NCI-H146 treated with DMSO at 0.1 percent for 48 hours (cell line): Measurements from ENCODE around the gene C3orf20.
A peak's percentile ranks its signal among the peaks of the same experiment; 100 is the strongest.

ENCODE experiments used
- DNase-seq: peaks from one replicate; lab custom pipeline; 2025; ENCODE audit not compliant: unreplicated experiment; lab: John Stamatoyannopoulos, UW

C3orf20 gene

DNA sequence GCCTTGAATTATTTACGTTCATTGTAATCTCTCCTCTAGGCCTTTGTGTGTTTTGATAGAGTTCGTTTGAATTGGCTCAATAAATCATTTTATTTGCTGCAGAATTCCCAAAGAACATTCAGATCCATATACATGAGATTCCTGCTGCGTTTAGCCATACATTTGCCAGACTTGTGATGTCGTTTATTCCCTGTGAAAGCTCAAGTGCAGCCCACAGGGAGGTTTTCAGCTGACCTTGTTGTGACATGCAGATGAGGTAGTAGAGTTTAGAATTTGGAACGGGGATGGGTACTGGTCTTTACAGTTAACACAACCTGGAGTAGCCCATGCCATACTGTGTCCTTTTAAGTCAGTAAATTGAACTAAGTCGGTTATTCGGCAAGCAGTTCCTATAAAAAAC is at the start of gene C3orf20:
Gene C3orf20 (plus strand): TSS at position 301 of the 400 bp plus-strand sequence. CDS start 7,573 bp downstream, outside the sequence.
- no peak for DNase-seq

DNA sequence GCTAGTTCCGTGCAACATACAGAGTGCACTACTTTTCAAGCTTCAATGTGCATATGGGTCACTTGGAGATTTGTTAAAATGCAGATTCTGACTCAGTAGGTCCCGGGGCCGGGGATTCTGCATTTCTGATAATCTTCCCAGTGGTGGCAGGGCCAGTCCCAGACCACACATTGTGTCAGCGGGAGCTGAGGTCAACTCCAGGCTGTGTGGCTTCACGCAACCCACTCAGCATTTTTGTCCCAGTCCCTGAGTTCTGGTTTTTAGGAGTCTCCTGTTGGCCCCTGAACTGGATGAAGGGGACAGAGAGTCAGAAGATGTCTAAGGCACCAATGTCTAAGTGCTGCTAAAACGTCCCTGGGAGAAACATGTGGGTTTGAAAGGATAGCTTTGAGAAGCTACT is 49.5 kb upstream of the C3orf20 start:
- no peak for DNase-seq

- no peak for DNase-seq
These were observed 47.1 kb upstream of the C3orf20 start for GRCh38 chr3:14627815-14628214.

- DNase-seq, result no peak
These were observed 46.5 kb upstream of the C3orf20 start for GRCh38 chr3:14628406-14628805.

DNA sequence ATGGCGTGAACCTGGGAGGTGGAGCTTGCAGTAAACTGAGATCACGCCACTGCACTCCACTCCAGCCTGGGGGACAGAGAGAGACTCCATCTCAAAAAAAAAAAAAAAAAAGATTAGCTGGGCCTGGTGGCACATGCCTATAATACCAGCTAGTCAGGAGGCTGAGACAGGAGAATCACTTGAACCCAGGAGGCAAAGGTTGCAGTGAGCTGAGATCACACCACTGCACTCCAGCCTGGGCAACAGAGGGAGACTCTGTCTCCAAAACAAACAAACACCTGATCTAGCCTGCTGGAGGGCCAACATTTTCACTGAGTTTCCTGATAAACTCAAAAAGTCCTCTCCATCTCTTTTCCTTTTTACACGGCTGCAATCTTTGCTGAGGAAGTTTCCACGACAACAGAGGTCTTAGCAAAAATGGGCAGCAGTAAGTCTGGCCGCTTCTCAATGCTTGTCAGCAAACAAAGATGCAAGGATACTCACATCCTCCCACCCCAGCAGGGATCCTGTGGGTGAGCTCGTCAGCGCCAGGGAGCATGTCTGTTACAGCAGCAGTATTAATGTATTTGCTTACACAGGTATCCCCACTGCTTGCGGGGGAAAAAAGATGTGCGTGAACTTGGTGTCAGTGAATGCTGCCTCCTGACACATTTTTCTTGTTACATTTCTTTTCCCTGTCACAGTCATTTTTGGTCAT is 44.4 kb upstream of the C3orf20 start:
- DNase-seq, result no peak

GRCh38 chr3:14631101-14631497 is 43.8 kb upstream of the C3orf20 start:
- no peak for DNase-seq

- no peak for DNase-seq
These were observed 43.1 kb upstream of the C3orf20 start for GRCh38 chr3:14631687-14632441.

- no peak for DNase-seq
These were observed 42.5 kb upstream of the C3orf20 start for GRCh38 chr3:14632442-14632930.

DNA sequence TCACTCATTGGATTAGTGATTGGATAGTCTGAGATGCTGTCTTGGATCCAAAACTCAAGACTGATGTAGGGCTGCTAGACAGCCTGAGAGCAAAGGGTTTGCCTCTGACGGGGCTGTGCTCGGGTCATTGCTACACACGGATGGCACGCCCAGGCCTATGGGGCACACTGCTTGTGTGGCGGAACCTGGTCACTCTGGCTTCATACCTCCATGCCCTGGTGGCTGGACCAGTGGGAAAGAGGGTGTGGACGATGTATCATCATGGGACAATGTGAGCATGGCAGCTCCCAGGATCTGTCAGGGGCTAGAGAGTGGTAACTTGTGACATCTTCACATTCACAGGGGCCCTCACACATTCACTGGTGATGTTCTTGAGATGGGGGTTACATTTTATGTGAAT is 41.5 kb upstream of the C3orf20 start:
- no peak for DNase-seq

DNA sequence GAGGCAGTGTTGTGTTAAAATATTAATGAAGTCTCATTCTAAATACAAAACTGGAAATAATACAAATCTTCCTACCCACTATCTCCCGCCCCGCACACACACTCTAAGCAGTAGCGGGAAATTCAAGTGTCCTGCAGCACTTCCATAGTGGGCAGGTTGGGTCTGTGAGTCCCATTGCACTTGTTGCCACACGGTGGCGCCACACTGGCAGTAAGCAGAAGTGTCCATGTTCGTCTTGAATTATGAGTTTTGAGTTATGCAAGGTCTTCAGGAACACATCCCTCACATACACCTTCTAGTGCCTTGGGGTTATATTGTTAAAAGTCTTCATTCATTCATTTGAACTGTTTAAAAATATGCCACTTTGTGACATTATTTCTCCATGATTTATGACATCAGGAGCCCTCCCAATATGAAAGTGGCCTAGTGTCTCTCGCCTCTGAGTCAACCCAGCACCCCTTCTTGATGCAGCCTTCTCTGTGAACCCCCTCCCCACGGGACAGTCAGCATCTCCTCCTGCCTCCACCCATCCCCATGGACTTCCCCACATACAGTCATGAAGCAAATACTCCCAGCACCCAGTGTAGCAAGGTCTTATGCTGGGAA is 41.0 kb upstream of the C3orf20 start:
- peak; percentile 15 for DNase-seq

GRCh38 chr3:14634763-14635400 is 40.1 kb upstream of the C3orf20 start:
- peak; percentile 66 for DNase-seq

DNA sequence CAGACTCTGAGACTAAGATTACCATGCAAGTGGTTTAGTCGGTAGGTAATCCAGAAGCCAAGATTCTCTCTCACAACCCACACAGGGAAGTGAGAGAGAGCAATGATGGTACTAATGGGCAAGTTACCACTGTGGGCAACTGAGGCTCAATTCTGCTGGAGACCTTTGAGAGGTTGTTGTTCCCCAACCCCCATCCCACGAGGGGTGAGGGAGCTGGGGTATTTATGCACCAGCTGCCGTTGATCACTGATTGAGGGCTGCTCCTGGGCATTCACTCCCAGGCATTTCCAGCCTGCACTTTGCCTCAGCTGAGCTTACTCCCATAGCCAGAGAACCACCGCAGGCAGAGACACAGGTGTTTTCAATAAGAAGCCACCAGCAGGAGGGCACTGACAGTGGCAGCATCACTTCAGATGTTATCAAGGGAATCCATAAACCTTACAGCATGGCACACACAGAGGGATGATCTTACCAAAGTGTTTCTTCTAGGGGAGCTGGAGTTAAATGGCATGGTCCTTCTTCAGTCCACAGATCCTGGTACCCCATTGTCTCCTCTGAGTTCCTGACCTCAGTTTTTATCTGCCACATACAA is 38.3 kb upstream of the C3orf20 start:
- no peak for DNase-seq

DNA sequence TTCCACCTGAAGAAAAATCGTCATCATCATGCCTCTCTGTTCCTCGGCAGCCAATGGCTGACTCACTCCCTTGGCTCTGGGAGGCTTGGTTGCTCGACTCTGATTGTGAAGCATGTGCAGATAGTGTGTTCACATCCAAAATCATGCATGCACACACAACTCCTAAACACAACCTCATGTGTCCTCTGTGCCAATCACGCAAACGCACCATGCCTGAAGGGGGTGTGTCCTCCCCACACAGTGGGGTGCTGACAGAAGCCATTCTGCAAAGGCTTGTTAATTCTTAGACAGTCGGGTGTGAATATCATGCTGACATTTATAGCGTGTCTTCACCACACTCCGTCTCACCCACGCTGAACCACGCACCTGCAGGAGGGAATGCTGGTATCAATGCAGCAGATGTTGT is 34.8 kb upstream of the C3orf20 start:
- no peak for DNase-seq

GRCh38 chr3:14640734-14641133 is 34.2 kb upstream of the C3orf20 start:
- no peak for DNase-seq

DNA sequence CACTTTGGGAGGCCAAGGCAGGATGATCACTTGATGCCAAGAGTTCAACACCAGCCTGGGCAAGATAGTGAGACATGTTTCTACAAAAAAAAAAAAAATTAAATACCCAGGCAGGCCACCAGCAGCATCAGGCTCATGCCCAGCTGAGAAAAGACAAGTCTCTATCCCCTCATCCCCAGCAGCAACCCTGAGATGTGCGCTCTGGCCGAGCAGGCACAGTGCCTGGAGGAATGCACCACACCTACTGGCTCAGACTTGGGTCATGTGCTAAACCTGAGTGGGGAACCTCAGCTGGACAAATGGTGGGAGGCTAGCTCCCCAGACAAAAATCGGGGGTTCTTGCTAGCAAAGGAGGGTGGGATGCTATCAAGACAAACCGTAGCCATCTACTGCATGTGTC is 33.6 kb upstream of the C3orf20 start:
- DNase-seq, result no peak

- DNase-seq, result no peak
These were observed 29.5 kb upstream of the C3orf20 start for GRCh38 chr3:14645453-14645852.

GRCh38 chr3:14646131-14646573 is 28.8 kb upstream of the C3orf20 start:
- DNase-seq, result no peak

DNA sequence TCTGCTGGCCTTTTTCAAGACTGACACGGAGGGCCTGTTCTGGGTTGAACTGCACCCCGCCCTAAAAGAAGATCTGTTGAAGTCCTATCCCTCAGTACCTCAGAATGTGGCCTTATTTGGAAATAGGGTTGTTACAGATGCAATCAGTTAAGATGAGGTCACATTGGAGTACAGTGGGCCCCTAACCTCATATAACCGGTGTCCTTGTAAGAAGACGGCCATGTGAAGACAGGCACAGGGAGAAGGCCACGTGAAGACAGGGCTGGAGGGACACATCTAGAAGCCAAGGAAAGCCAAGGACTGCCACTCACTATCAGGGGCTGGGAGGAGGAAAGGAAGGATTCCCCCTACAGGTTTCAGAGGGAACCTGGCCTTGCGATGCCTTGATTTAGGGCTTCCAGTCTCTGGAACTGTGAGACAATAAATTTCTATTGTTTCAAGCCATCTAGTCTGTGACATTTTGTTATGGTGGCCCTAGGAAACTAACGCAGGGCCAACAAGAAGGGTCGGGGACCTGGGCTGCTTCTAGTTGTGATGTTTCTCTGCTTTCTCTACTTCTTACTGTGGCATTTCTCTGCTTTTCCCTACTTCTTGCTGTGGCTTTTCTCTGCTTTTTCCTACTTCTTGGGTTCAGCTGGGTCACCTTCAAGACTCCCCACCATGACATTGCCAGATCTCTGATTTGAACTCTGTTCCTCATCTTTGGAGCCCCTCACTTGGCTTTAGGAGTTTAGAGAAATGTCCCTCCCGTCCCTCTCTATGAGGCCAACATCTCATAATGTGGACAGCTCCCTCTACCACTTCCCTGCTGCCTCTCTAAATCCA is 28.1 kb upstream of the C3orf20 start:
- DNase-seq, result no peak

- DNase-seq, result no peak
These were observed 26.7 kb upstream of the C3orf20 start for GRCh38 chr3:14647976-14648955.
